ENCODE measurements around the gene ANKRD24.
"Not testable (repeated sequence)": the region's sequence is repeated elsewhere in the genome, so short reads cannot be mapped to it uniquely, and the experiment has no call there.

ANKRD24 gene

DNA sequence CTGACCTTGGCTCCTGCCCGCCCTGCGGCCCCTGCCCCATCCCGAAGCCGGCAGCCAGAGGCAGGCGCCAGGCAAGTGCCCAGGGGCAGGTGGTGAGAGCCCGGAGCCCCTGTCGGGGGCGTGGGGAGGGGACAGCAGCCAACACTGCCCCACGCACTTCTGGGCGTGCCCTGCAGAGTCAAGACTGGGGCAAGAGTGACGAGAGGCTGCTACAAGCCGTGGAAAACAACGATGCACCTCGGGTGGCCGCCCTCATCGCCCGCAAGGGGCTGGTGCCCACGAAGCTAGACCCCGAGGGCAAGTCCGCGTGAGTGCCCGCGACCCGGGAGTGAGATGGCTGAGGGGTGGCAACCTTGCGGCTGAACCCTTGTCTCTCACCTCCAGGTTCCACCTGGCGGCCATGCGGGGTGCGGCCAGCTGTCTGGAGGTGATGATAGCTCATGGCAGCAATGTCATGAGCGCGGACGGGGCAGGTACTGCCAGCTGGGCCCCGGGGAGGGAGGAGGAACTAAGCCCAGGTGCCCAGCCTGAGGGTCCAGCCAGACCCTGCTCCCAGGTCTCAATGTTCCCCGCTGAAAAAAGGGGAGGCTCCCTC, 17.3 kb downstream of the ANKRD24 start:
- DNase-seq (no peak), ATAC-seq (no peak)
- Mint-ChIP-seq H3K4me1 (peaks cover 12% of the 10 kb centered on the region), H3K9me3 (peaks cover 9% of the 10 kb centered on the region), H3K27me3 (peaks cover 43% of the 10 kb centered on the region), H3K36me3 (ENCODE audit: low read depth) (peaks cover 5% of the 10 kb centered on the region), H3K27ac (no peak overlapping the region), H3K4me3 (no peak overlapping the region)

DNA sequence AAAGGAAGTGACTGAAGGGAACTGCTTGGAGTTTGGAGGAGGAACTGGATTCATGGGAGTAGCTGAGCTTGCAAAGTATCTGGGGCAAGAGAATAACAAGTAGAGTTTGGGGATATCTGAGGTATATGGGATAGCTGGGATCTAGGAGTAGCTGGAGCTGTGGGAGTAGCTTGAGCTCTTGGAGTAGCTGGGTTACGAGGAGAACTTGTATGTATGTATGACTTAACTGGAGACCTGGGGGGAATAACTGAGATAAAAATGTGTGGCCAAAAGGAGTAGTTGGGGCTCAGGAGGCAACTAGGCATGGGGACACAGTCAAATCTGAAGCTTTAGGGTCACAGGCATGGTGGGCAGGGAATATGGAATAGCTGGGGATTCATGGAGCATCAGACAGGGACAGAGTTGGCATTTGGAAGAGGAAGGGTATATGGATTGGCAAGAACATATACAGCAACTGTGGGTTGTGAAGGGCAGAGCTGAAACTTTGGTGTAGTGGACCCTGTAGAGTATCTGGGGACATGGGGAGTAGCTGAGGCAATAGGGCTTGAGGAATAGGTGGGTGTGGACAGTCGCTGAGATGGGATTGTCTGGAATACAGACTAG, 18.6 kb downstream of the ANKRD24 start:
- H3K4me1 Mint-ChIP-seq = peaks cover 12% of the 10 kb centered on the region
- H3K9me3 Mint-ChIP-seq = peaks cover 9% of the 10 kb centered on the region
- H3K27ac Mint-ChIP-seq = no peak overlapping the region

DNA sequence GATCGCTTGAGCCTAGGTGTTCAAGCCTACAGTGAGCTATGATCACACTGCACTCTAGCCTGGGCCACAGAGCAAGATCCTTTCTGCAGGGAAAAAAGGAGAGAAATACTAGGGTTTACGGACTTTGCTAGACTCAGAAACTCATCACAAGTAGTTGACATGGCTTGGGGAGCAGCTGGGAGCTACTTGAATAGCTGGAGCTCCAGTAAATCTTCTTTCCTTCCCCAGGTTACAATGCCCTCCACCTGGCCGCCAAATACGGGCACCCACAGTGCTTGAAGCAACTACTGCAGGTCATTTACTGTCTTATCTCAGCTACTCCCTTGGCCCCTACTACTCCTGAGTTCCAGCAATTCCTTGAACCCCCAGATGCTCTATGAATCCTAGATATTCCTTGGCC, 19.3 kb downstream of the ANKRD24 start:
- Mint-ChIP-seq H3K27ac (no peak overlapping the region), H3K36me3 (ENCODE audit: low read depth) (peaks cover 5% of the 10 kb centered on the region), H3K27me3 (peaks cover 27% of the 10 kb centered on the region), H3K9me3 (peaks cover 9% of the 10 kb centered on the region), H3K4me3 (no peak overlapping the region), H3K4me1 (peaks cover 12% of the 10 kb centered on the region)
- DNase-seq (no peak), ATAC-seq (no peak)

More for the DNA sequence above, 18.6 kb downstream of the ANKRD24 start:
- DNase-seq (no peak), ATAC-seq (no peak)
- Mint-ChIP-seq H3K4me3 (no peak overlapping the region), H3K27me3 (peaks cover 34% of the 10 kb centered on the region), H3K36me3 (ENCODE audit: low read depth) (peaks cover 5% of the 10 kb centered on the region)

DNA sequence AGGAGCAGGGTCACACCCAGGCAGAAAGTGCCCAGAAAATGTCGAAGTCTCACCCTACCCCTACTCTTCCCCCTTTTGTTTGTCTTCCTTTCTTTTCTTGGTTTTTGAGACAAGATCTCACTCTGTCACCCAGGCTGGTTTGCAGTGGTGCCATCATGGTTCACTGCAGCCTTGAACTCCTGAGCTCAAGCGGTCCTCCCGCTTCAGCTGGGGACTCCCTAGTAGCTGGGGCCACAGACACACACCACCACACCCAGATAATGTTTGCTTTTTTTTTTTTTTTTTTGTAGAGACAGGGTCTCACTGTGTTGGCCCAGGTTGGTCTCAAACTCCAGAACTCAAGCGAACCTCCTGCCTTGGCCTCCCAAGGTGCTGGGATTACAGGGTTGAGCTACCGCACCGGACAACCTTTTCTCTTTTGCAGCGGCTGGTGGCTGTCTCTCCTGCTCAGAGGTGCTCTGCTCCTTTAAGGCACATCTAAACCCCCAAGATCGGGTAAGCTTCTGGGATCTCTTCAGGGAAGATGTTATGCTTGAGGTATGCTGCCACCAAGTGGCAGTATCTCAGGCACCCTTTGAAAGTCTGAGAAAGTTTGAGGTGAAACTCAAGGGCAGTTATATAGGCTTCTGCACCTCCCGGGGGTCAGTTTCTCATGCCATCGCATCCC, 24.5 kb downstream of the ANKRD24 start:
- no peaks in the 10 kb centered on the region for H3K36me3 Mint-ChIP-seq (ENCODE audit: low read depth)
- ATAC-seq (no peak), DNase-seq (no peak)
- peaks cover 3% of the 10 kb centered on the region for H3K4me1 Mint-ChIP-seq
- H3K27ac Mint-ChIP-seq = no peak overlapping the region
- H3K9me3 Mint-ChIP-seq = no peaks in the 10 kb centered on the region
- H3K4me3 Mint-ChIP-seq = no peak overlapping the region
- peaks cover 3% of the 10 kb centered on the region for H3K27me3 Mint-ChIP-seq

DNA sequence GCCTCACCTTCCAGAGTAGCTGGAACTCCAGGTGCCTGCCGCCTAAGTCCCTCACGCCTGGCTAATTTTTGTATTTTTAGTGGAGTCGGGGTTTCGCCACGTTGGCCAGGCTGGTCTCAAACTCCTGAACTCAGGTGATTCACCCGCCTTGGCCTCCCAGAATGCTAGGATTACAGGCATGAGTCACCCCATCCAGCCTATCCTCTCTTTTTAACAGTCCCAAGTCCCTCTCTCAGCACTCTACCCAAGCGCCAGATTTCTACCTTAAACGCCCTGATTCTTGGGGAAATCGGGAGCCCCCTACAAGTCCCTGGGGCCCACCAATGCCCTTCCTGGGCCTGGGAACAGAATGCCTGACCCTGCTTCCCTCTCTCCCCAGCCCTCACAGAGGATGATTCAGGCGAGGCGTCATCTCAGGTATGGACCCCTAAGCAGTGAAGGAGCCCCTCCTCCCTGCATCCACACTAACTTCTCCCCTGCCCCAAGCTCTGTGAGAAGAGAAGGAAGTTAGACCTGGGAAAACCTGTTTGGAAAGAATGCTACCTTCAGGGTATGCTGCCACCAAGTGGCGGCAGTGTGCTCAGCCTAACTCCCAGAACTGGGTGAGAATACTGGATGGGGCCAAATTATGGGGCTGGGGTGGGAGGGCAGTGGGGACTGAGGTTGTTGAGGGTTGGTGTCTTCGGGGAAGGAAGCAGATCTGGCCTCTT, 26.1 kb downstream of the ANKRD24 start:
- no peaks in the 10 kb centered on the region for H3K9me3 Mint-ChIP-seq
- peaks cover 3% of the 10 kb centered on the region for H3K4me1 Mint-ChIP-seq
- no peaks in the 10 kb centered on the region for H3K36me3 Mint-ChIP-seq (ENCODE audit: low read depth)
- H3K27ac Mint-ChIP-seq = no peak overlapping the region
- DNase-seq (no peak), ATAC-seq (no peak)
- H3K27me3 Mint-ChIP-seq = peaks cover 3% of the 10 kb centered on the region
- H3K4me3 Mint-ChIP-seq = no peak overlapping the region

DNA sequence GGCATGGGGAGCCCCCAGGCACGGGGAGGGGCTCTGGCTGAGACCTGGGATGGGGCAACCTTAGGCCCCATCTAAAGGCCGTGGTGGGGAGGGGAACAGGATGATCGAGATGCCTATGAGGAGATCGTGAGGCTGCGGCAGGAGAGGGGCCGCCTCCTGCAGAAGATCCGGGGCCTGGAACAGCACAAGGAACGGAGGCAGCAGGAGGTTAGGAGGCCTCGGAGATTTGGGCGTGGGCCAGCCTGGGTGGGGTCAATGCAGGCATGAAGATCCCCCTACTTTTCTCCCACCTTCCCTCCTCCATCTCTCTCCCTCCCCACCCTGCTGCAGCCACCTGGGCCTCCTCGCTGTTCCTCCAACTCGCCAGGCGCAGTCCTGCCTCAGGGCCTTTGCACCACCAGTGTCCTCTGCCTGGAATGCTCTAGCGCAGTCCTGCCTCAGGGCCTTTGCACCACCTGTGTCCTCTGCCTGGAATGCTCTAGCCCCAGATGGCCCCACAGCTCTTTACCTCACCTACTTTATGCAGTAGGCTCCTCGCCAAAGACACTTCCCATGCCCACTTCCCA, 27.8 kb downstream of the ANKRD24 start:
- Mint-ChIP-seq H3K36me3 (ENCODE audit: low read depth) (no peaks in the 10 kb centered on the region), H3K27ac (no peak overlapping the region), H3K4me1 (peaks cover 4% of the 10 kb centered on the region), H3K4me3 (no peak overlapping the region), H3K9me3 (no peaks in the 10 kb centered on the region), H3K27me3 (no peaks in the 10 kb centered on the region)
- ATAC-seq (no peak), DNase-seq (no peak)

DNA sequence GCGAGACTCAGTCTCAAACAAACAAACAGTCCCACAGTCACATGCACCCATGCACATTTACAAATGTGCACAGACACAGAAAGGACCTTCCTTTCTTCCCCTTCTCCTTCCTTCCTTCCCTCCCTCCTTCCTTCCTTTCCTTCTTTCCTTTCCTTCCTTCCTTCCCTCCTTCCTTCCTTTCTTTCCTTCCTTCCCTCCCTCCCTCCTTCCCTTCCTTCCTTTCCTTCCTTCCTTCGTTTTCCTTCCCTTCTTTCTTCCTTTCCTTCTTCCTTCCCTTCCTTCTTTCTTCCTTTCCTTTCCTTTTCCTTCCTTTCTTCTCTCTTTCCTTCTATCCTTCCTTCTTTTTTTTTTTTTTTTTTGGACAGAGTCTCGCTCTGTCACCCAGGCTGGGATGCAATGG, 30.6 kb downstream of the ANKRD24 start:
- no peak for DNase-seq
- Mint-ChIP-seq H3K36me3 (ENCODE audit: low read depth) (no peaks in the 10 kb centered on the region), H3K27ac (no peak overlapping the region), H3K27me3 (no peaks in the 10 kb centered on the region), H3K4me1 (peaks cover 4% of the 10 kb centered on the region), H3K4me3 (no peak overlapping the region), H3K9me3 (peaks cover 5% of the 10 kb centered on the region)
- ATAC-seq = no peak

DNA sequence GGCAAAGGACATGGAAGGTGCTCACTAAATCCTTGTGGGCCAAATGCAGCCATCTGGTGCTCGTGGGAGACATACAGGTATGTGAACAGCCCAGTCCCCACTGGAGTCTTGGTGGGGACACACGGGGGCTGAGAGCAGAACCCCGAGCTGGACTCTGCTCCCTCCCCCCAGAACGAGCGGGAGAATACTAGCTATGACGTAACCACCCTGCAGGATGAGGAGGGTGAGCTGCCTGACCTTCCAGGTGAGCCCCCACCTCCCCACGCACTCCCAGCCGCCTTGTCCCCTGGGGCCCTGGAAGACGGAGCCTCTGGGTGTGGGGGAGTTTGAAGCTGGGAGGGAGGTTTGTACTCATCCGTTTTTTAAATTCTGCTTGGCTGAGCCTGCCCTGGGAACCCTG, 33.3 kb downstream of the ANKRD24 start:
- Mint-ChIP-seq H3K36me3 (ENCODE audit: low read depth) (no peaks in the 10 kb centered on the region), H3K4me1 (peaks cover 4% of the 10 kb centered on the region), H3K27me3 (no peaks in the 10 kb centered on the region), H3K9me3 (peaks cover 5% of the 10 kb centered on the region), H3K4me3 (no peak overlapping the region), H3K27ac (no peak overlapping the region)
- DNase-seq (no peak), ATAC-seq (no peak)

DNA sequence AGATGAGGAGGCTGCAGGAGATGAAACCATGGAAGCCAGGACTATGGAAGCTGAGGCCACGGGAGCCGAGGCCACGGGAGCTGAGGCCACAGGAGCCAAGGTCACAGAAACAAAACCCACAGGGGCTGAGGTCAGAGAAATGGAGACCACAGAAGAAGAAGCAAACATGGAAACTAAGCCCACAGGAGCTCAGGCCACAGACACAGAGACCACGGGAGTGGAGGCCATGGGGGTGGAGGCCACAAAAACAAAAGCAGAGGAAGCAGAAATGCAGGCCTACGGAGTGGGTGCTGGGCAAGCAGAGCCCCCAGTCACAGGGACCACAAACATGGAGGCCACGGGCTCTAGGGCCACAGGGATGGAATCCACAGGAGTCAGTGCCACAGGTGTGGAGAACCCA, 34.4 kb downstream of the ANKRD24 start:
- H3K27me3 Mint-ChIP-seq = no peaks in the 10 kb centered on the region
- H3K36me3 Mint-ChIP-seq (ENCODE audit: low read depth) = no peaks in the 10 kb centered on the region
- ATAC-seq (no peak), DNase-seq (no peak)
- peaks cover 4% of the 10 kb centered on the region for H3K4me1 Mint-ChIP-seq
- peaks cover 5% of the 10 kb centered on the region for H3K9me3 Mint-ChIP-seq
- no peak overlapping the region for H3K4me3 Mint-ChIP-seq
- H3K27ac Mint-ChIP-seq = no peak overlapping the region

DNA sequence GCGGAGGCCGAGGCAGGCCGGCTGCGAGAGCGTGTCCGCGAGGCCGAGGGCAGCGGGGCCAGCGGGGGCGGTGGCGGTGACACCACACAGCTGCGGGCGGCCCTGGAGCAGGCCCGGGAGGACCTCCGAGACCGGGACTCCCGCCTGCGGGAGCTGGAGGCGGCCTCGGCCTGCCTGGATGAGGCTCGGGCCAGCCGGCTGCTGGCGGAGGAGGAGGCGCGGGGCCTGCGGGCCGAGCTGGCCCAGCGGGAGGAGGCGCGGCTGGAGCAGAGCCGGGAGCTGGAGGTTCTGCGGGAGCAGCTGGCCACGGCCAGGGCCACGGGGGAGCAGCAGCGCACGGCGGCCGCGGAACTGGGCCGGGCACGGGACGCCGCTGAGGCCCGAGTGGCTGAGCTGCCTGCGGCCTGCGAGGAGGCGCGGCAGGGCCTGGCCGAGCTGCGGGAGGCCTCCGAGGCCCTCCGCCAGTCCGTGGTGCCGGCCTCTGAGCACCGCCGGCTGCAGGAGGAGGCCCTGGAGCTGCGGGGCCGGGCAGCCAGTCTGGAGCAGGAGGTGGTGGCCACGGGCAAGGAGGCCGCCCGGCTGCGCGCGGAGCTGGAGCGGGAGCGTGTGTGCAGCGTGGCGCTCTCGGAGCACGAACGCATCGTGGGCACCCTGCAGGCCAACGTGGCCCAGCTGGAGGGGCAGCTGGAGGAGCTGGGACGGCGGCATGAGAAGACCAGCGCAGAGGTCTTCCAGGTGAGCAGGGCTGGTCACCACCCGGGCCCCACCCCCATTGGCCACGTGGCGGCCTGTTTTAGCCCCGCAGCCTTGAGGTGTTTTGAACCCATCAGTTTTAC, 35.2 kb downstream of the ANKRD24 start:
- Mint-ChIP-seq H3K36me3 (ENCODE audit: low read depth) (no peaks in the 10 kb centered on the region), H3K27me3 (no peaks in the 10 kb centered on the region), H3K9me3 (peaks cover 5% of the 10 kb centered on the region), H3K27ac (no peak overlapping the region), H3K4me3 (no peak overlapping the region), H3K4me1 (peaks cover 4% of the 10 kb centered on the region)
- ATAC-seq (no peak), DNase-seq (no peak)

DNA sequence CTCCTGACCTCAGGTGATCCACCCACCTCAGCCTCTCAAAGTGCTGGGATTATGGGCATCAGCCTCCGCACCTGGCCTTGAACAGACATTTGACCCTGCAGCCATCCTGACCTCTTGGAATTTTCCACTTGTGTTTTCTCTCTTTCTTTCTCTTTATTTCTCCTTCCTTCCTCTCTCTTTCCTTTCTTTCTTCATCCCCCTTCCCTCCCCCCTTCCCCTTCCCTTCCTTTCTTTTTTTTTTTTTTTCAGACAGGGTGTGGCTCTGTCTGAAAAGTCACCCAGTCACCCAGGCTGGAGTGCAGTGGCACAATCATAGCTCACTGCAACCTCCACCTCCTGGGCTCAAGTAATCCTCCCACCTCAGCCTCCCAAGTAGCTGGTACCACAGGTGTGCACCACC, 36.0 kb downstream of the ANKRD24 start:
- H3K4me1 Mint-ChIP-seq; H3K36me3 Mint-ChIP-seq (ENCODE audit: low read depth); ATAC-seq; DNase-seq; H3K9me3 Mint-ChIP-seq; H3K27ac Mint-ChIP-seq; H3K4me3 Mint-ChIP-seq; H3K27me3 Mint-ChIP-seq: not testable (repeated sequence)

DNA sequence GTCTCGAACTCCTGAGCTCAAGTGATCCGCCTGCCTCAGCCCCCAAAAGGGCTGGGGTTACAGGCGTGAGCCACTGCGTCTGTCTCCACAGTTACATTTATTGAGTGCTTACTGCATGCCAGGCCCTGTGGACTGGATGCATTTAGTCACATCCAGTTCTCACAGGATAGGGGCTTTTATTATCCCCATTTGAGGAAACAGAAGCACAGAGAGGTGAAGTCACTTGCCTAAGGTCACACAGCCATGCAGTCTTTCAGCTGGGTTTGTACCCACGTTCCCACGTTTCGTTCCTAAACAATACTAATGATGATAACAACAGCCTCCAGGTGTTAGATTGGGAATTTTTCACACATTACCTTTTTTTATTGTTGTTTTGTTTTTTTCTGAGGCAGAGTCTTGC, 37.7 kb downstream of the ANKRD24 start:
- ATAC-seq (no peak), DNase-seq (no peak)
- H3K9me3 Mint-ChIP-seq = peaks cover 5% of the 10 kb centered on the region
- H3K36me3 Mint-ChIP-seq (ENCODE audit: low read depth) = no peaks in the 10 kb centered on the region
- no peaks in the 10 kb centered on the region for H3K27me3 Mint-ChIP-seq
- H3K27ac Mint-ChIP-seq = no peak overlapping the region
- no peak overlapping the region for H3K4me3 Mint-ChIP-seq
- no peaks in the 10 kb centered on the region for H3K4me1 Mint-ChIP-seq

DNA sequence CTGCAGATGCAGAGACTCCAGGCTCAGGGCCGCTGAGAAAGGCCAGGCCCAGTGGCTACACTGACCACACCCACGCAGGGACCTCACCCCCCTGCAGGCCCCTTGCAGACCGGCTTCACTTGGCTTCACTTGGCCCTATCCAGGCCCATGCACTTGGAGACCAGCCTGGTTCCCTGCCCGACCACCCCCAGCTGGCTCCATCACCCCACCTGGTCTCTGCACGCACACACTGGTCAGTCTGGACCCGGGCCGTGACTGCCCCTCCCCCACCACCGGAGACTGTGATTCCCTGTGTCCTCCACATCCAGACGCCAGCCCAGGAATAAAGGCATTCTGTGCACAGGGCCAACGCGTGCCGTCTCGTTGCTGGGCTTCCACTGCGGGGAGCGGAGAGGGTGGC, 42.0 kb downstream of the ANKRD24 start:
- peaks cover 8% of the 10 kb centered on the region for H3K4me1 Mint-ChIP-seq
- no peak overlapping the region for H3K27ac Mint-ChIP-seq
- no peaks in the 10 kb centered on the region for H3K36me3 Mint-ChIP-seq (ENCODE audit: low read depth)
- H3K4me3 Mint-ChIP-seq = no peak overlapping the region
- H3K27me3 Mint-ChIP-seq = peaks cover 3% of the 10 kb centered on the region
- no peaks in the 10 kb centered on the region for H3K9me3 Mint-ChIP-seq
- ATAC-seq (no peak), DNase-seq (no peak)

DNA sequence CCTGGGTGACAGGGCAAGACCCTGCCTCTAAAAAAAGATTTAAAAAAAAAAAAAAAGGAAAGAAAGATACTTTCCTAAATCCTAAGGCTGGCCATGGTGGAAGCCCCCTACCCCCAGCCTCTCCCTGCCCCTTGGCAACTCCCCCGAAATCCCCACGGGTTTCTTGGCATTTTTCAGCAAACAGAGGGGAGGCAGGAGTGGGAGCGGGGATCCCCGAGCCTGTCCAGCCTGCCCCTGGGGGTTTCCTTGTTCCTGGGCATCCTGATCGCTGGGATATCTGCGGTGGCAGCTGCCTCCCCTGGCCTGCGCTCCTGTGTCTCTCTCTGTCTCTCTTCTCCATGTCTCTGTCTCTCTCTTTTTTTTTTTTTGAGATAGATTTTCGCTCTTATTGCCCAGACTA, 43.4 kb downstream of the ANKRD24 start:
- Mint-ChIP-seq H3K36me3 (ENCODE audit: low read depth) (no peaks in the 10 kb centered on the region), H3K27me3 (peaks cover 3% of the 10 kb centered on the region), H3K9me3 (no peaks in the 10 kb centered on the region), H3K4me3 (no peak overlapping the region), H3K27ac (peak overlapping the region; percentile 36), H3K4me1 (peaks cover 8% of the 10 kb centered on the region)
- DNase-seq (peak; percentile 18), ATAC-seq (no peak)

Data from activated naive CD8-positive, alpha-beta T cell treated with anti-CD3 and anti-CD28 coated beads, Interleukin-2, amount 50 U/mL, for 24 hours (primary cell).